BLaER1 (cell line): ENCODE measurements around the gene ENOX2.

Experiments used
- H3K27ac ChIP-seq: shearing (Covaris generic); formaldehyde crosslinking; 2 replicates; pipeline ENCODE4 v1.8.1; 2022
- H3K27me3 ChIP-seq: shearing (Covaris generic); formaldehyde crosslinking; 2 replicates; pipeline ENCODE4 v1.8.1; 2022
- H3K36me3 ChIP-seq: shearing (Covaris generic); formaldehyde crosslinking; 2 replicates; pipeline ENCODE4 v1.8.1; 2022
- H3K4me1 ChIP-seq: shearing (Covaris generic); formaldehyde crosslinking; 2 replicates; pipeline ENCODE4 v1.8.1; 2022
- H3K4me2 ChIP-seq: shearing (Covaris generic); formaldehyde crosslinking; 2 replicates; pipeline ENCODE4 v1.8.1; 2022
- H3K4me3 ChIP-seq: shearing (Covaris generic); formaldehyde crosslinking; 2 replicates; pipeline ENCODE4 v1.8.1; 2022
- H3K9ac ChIP-seq: shearing (Covaris generic); formaldehyde crosslinking; 2 replicates; pipeline ENCODE4 v1.8.1; 2022
- H3K9me3 ChIP-seq: shearing (Covaris generic); formaldehyde crosslinking; 2 replicates; pipeline ENCODE4 v1.8.1; 2022
- H4K20me1 ChIP-seq: shearing (Covaris generic); formaldehyde crosslinking; 2 replicates; pipeline ENCODE4 v1.8.1; 2022
- Cebpa-rat ChIP-seq: shearing (Covaris generic); IDR thresholded peaks from 2 replicates; pipeline ENCODE4 v1.8.1; 2022

ENOX2 gene

DNA sequence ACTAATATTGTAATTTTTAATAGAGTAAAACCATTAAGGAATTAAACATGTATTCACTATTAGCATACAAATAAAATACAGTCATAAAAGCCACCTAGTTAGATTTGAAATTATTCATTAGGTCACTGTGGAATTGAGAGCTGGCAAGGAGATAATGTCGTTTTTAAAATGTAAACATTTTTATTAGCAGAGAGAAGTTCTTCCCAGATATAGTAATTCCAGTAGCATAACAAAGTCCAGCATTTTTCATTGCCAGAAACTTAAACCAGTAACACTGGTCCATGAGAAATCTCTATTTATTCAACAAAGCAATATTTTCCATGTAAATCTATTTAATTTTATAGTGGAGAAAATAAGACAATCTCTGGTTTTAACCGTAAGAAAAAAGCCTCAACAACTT lies 17.5 kb downstream of the ENOX2 start:
- no peaks in the 10 kb centered on the region for H3K36me3 ChIP-seq
- no peak overlapping the region for H3K4me2 ChIP-seq
- no peaks in the 10 kb centered on the region for H3K9me3 ChIP-seq
- H3K4me3 ChIP-seq, result no peak overlapping the region
- H3K27ac ChIP-seq, result no peak overlapping the region
- H4K20me1 ChIP-seq, result peaks cover 28% of the 10 kb centered on the region
- H3K4me1 ChIP-seq, result no peaks in the 10 kb centered on the region
- H3K27me3 ChIP-seq, result peaks cover 95% of the 10 kb centered on the region
- no peak for TF ChIP-seq Cebpa-rat
- H3K9ac ChIP-seq, result no peak overlapping the region

DNA sequence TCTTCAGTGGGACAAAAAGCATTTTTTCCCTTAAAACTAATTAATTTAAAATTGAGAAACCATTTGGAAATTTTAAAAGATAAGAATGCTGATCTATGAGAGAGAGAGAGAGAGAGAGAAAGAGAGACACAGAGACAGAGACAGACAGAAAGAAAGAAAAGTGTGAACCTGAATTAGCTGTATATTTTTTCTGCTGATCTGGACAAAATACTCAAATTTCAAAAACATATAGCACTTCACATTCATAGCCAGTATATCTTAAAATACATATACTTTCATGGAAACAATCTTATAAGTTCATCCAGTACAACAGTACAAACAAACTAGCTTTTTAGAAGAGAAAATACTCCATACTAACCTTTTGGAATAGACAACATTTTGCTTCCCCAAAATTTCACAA lies 18.4 kb downstream of the ENOX2 start:
- no peak for TF ChIP-seq Cebpa-rat
- peaks cover 95% of the 10 kb centered on the region for H3K27me3 ChIP-seq
- H3K9me3 ChIP-seq, result no peaks in the 10 kb centered on the region

GRCh38 chrX:130879869-130880268 lies 23.1 kb downstream of the ENOX2 start:
- no peak overlapping the region for H3K27ac ChIP-seq
- H4K20me1 ChIP-seq, result peaks cover 4% of the 10 kb centered on the region; the same call in 1 of the 2 replicates
- no peak overlapping the region for H3K9ac ChIP-seq
- H3K4me1 ChIP-seq, result no peaks in the 10 kb centered on the region
- H3K36me3 ChIP-seq, result no peaks in the 10 kb centered on the region
- peaks cover 96% of the 10 kb centered on the region for H3K27me3 ChIP-seq
- H3K9me3 ChIP-seq, result peaks cover 4% of the 10 kb centered on the region; the same call in 1 of the 2 replicates
- no peak overlapping the region for H3K4me2 ChIP-seq
- H3K4me3 ChIP-seq, result no peak overlapping the region
- TF ChIP-seq Cebpa-rat, result no peak

More for the DNA sequence above, 18.4 kb downstream of the ENOX2 start:
- Histone ChIP-seq H3K4me2 (no peak overlapping the region), H3K4me1 (no peaks in the 10 kb centered on the region), H3K27ac (no peak overlapping the region), H3K4me3 (no peak overlapping the region), H3K36me3 (no peaks in the 10 kb centered on the region), H4K20me1 (peaks cover 27% of the 10 kb centered on the region), H3K9ac (no peak overlapping the region)

DNA sequence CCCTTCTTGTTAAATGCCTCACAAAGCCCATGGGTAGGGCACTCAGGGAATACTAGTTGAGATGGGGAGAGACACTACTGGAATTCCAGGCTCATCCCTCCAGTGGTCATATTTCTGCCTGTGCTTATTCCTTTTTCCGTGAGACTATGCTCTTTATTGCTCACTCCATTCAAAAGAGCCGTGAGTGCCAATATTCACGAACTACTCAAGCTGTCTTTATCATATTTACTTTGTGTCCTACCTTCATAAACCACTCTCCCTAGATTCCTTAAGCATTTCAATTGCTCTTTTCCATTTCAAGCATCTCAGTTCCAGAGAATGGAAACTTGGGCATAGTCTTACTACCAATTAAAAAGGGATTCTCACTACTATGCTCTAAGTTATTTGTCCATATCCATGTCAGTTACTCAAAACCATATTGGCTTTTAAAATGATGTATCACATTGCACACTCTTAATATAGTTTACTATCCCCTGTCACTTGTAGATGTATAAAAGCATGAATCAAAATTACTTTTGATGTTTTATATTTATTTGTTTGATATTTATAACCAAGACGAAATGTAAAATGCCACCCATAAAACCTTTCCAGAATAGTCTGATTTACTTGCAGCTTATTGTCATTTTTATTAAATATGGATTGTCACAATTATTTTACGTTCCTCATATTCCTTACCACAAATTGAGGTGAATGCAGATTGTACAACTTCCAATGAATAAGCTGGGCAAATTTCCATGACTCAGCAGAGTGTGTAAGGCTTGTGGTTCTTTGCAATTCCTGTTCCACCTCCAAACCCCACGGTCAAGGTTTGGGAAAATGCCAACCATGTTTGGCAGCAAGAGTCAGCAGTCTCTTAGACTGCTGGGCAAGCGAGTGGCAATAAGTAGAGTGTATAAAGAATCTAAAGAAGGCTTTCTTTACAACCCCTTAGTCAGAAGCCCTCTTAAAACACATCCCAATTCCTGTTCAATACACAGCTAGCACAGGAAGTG lies 24.4 kb downstream of the ENOX2 start:
- Histone ChIP-seq H4K20me1 (peaks cover 4% of the 10 kb centered on the region; the same call in 1 of the 2 replicates), H3K9me3 (peaks cover 4% of the 10 kb centered on the region; the same call in 1 of the 2 replicates), H3K27ac (no peak overlapping the region), H3K36me3 (no peaks in the 10 kb centered on the region), H3K4me2 (no peak overlapping the region), H3K27me3 (peaks cover 97% of the 10 kb centered on the region), H3K4me3 (no peak overlapping the region), H3K9ac (no peak overlapping the region), H3K4me1 (no peaks in the 10 kb centered on the region)
- no peak for TF ChIP-seq Cebpa-rat

DNA sequence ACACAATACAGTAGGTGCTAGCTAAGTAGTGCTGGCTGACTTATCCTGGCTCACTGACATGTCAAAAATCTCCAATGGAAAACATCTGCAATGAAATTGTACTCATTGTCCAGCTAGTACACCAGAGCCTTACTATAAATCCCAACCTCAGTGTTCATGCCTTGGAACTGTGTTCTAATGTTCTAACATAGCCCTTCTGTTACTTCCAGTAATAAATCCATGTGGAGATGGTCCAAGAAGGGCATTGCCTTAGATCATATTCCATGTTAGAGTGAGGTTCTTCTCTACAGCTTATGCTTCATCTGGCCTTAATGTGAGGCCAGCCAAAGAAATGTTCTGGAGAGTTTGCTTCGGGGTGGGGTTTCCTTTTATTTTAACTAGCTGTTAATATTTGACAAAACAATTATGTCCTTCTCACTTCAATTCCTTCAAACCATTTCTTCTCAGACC lies 25.1 kb downstream of the ENOX2 start:
- H4K20me1 ChIP-seq, result peaks cover 4% of the 10 kb centered on the region; the same call in 1 of the 2 replicates
- no peaks in the 10 kb centered on the region for H3K4me1 ChIP-seq
- no peak overlapping the region for H3K27ac ChIP-seq
- peaks cover 89% of the 10 kb centered on the region for H3K27me3 ChIP-seq
- H3K36me3 ChIP-seq, result no peaks in the 10 kb centered on the region
- no peak overlapping the region for H3K4me2 ChIP-seq
- H3K4me3 ChIP-seq, result no peak overlapping the region
- H3K9ac ChIP-seq, result no peak overlapping the region
- no peak for TF ChIP-seq Cebpa-rat
- peaks cover 4% of the 10 kb centered on the region; the same call in 1 of the 2 replicates for H3K9me3 ChIP-seq

DNA sequence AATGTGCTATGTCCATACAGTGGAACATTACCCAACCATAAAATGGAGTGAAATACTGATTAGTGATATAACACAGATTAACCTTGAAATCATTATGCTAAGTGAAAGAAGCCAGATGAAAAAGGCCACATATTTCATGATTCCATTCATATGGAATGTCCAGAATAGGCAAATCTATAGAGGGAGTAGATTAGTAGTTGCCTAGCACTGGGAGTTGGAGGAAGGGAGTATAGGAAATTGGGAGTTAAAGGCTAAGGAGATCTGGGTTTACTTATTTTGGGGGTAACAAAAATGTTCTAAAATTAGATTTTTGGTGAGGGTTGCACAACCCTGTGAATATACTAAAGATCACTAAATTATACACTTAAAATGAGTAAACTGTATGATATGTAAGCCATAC lies 26.8 kb downstream of the ENOX2 start:
- no peak for TF ChIP-seq Cebpa-rat

DNA sequence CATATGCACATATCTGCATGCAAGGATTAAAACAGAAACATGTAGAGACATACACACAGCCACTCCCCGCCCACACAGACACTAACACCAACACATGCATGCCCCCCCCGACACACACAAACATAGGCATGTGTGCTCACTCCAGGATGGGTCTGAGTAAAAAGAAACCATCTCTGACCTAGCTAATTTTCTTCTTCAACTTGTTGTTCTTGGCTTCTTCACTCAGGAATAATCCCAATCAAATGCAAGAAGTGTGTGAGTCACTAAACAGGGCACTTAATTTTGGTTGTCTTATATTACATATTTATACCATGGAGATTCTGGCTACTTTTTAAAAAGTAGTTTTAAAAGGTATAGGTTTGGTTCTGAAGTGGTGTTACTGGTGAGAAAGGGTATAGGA lies 28.3 kb downstream of the ENOX2 start:
- Histone ChIP-seq H3K9ac (no peak overlapping the region), H3K4me3 (no peak overlapping the region), H4K20me1 (no peaks in the 10 kb centered on the region; the same call in 1 of the 2 replicates), H3K9me3 (peaks cover 4% of the 10 kb centered on the region; the same call in 1 of the 2 replicates), H3K4me1 (no peaks in the 10 kb centered on the region), H3K27me3 (peaks cover 84% of the 10 kb centered on the region), H3K36me3 (no peaks in the 10 kb centered on the region), H3K4me2 (no peak overlapping the region), H3K27ac (no peak overlapping the region)
- no peak for TF ChIP-seq Cebpa-rat

More for the DNA sequence above, 26.8 kb downstream of the ENOX2 start:
- Histone ChIP-seq H3K4me3 (no peak overlapping the region), H3K9me3 (peaks cover 4% of the 10 kb centered on the region; the same call in 1 of the 2 replicates), H3K4me2 (no peak overlapping the region), H3K36me3 (no peaks in the 10 kb centered on the region), H3K27me3 (peaks cover 86% of the 10 kb centered on the region), H4K20me1 (peaks cover 4% of the 10 kb centered on the region; the same call in 1 of the 2 replicates), H3K9ac (no peak overlapping the region), H3K27ac (no peak overlapping the region), H3K4me1 (no peaks in the 10 kb centered on the region)

DNA sequence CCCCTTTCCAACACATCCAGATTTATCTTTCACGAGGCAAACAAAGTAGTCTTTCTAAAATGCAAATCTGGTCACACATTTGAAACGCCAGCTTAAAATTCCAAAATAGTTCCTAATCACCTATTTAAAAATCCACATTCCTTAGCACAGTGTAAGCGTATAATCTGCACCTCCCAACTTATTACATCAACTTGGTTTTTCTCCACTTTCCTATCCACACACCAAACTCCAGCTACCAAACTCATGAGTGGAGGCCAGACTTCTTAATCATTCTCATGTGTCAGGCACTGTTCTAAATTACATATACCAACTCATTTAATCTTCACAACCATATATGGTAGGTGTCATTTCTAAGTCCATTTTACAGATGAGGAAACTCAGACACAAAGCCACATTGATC lies 33.8 kb downstream of the ENOX2 start:
- H3K9me3 ChIP-seq, result no peaks in the 10 kb centered on the region
- no peak overlapping the region for H3K9ac ChIP-seq
- H3K4me3 ChIP-seq, result no peak overlapping the region
- H4K20me1 ChIP-seq, result no peaks in the 10 kb centered on the region; the same call in 1 of the 2 replicates
- H3K27ac ChIP-seq, result no peak overlapping the region
- no peaks in the 10 kb centered on the region for H3K4me1 ChIP-seq
- TF ChIP-seq Cebpa-rat, result no peak
- H3K4me2 ChIP-seq, result no peak overlapping the region
- H3K36me3 ChIP-seq, result no peaks in the 10 kb centered on the region
- peaks cover 72% of the 10 kb centered on the region for H3K27me3 ChIP-seq

GRCh38 chrX:130861462-130861861 lies 41.5 kb downstream of the ENOX2 start:
- TF ChIP-seq Cebpa-rat, result no peak
- no peaks in the 10 kb centered on the region for H3K4me1 ChIP-seq
- H3K4me2 ChIP-seq, result no peak overlapping the region
- H3K9me3 ChIP-seq, result no peaks in the 10 kb centered on the region
- H3K36me3 ChIP-seq, result no peaks in the 10 kb centered on the region
- no peaks in the 10 kb centered on the region; the same call in 1 of the 2 replicates for H4K20me1 ChIP-seq
- H3K27ac ChIP-seq, result no peak overlapping the region
- no peak overlapping the region for H3K4me3 ChIP-seq
- H3K9ac ChIP-seq, result no peak overlapping the region
- H3K27me3 ChIP-seq, result peaks cover 63% of the 10 kb centered on the region

- Histone ChIP-seq H3K27ac (no peak overlapping the region), H3K36me3 (no peaks in the 10 kb centered on the region), H4K20me1 (no peaks in the 10 kb centered on the region), H3K9me3 (no peaks in the 10 kb centered on the region), H3K4me3 (no peak overlapping the region), H3K4me2 (no peak overlapping the region), H3K4me1 (no peaks in the 10 kb centered on the region), H3K9ac (no peak overlapping the region), H3K27me3 (peaks cover 50% of the 10 kb centered on the region)
- no peak for TF ChIP-seq Cebpa-rat
These were observed 45.8 kb downstream of the ENOX2 start for GRCh38 chrX:130857207-130857606.
